SU-DHL-6 (cell line): Measurements from ENCODE around the gene MROH7.

ENCODE experiments used
- CTCF ChIP-seq: fragments of 200-600 bp; sonication (generic); IDR thresholded peaks from one replicate; pipeline ENCODE4 v1.5.1; 2017; ENCODE audit warnings: antibody characterized with exemption, mild to moderate bottlenecking, low read length, moderate library complexity; ENCODE audit not compliant: insufficient read depth, poor library complexity, severe bottlenecking
- EZH2phosphoT487 ChIP-seq: fragments of 200-600 bp; sonication (generic), shearing (Covaris generic); conservative IDR thresholded peaks from 2 replicates; pipeline ENCODE4 v1.6.1; 2018; ENCODE audit warnings: mild to moderate bottlenecking, antibody characterized with exemption, low read length, moderate library complexity, mixed read lengths

DNA sequence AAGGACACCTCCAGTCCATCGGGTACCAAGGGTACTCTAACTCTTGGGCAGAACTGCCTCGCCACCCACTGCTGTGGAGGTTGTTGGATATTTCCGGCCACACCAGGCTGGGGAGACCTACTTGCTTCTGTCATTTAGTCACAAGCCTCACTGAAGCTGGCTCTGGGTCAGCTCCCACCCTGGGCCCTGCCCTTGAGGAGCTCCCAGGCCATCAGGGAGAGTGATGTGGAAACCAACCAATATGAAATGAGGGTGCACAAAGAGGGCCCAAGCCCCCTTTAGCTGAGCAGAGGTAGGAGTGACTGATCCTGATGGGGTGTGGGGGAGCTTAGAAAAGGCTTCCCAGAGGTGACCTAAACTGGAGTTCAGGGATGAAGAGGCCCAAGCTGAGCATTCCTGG is 103.1 kb downstream of the MROH7 start:
- no peak for TF ChIP-seq CTCF
- no peak for TF ChIP-seq EZH2phosphoT487
